Thyroid gland (tissue), 4 donors: ENCODE data around the gene CEP19. TPM values are rescaled to one million over a fixed set of nuclear protein-coding genes. Genes with fewer than 3 reads are reported as not detected.

Experiments
- DNase-seq, 2 donors: peaks; one replicate each; pipeline ENCODE4 v3.0.0-alpha.2; 2019
- H3K27ac ChIP-seq, 3 donors: fragments of 200-600 bp; sonication (generic); 1 replicate in 2 of 3; 2 replicates in 1 of 3; pipeline ENCODE4 v1.5.1; 2016 to 2019; ENCODE audit warnings: mild to moderate bottlenecking in 1 of 3, moderate library complexity in 1 of 3
- H3K27me3 ChIP-seq: fragments of 200-600 bp; sonication (generic); one replicate; pipeline ENCODE4 v1.5.1; 2019
- H3K36me3 ChIP-seq, 2 donors: fragments of 200-600 bp; sonication (generic); one replicate each; pipeline ENCODE4 v1.5.1; 2016 to 2019
- H3K4me1 ChIP-seq, 2 donors: fragments of 200-600 bp; sonication (generic); one replicate each; pipeline ENCODE4 v1.5.1; 2017 to 2019
- H3K4me3 ChIP-seq, 3 donors: fragments of 200-600 bp; sonication (generic); replicated peaks in 1 of 3; 1 replicate in 2 of 3; 2 replicates in 1 of 3; pipeline ENCODE4 v1.5.1; 2016; ENCODE audit warnings: mild to moderate bottlenecking in 1 of 3
- H3K9me3 ChIP-seq: fragments of 200-600 bp; sonication (generic); one replicate; pipeline ENCODE4 v1.5.1; 2017
- POLR2A ChIP-seq, 2 donors: fragments of 450-650 bp; IDR thresholded peaks; one replicate each; pipeline ENCODE4 v1.6.1; 2017; ENCODE audit warnings: antibody characterized with exemption in 2 of 2, mild to moderate bottlenecking in 2 of 2, moderate library complexity in 1 of 2
- WGBS, 2 donors: methylation state at CpG; one replicate each; pipeline ENCODE4 v1.1.5; 2017; 5-methylcytosine and 5-hydroxymethylcytosine counted together
- intact Hi-C: fragments of 100-400 bp; cut with DNase I; formaldehyde crosslinking; loops from one replicate; pipeline ENCODE4 v1.15.1; 2023
- total RNA-seq, 4 donors: library from RNA; depleted of rRNA; stranded (reverse); fragments of >200 nt; gene quantifications; one replicate each; pipeline ENCODE4 v1.2.3, GENCODE V29; 2016
- TF ChIP-seq, protein P1 (sequence below), 6 experiments: fragments of 200-600 bp in 3 of 6; fragments of 450-650 bp in 3 of 6; sonication (generic) in 3 of 6; IDR thresholded peaks; one replicate each; pipeline ENCODE4 v1.5.1; 2016 to 2019; ENCODE audit warnings: antibody characterized with exemption in 6 of 6, mild to moderate bottlenecking in 2 of 6, inconsistent platforms in 1 of 6, moderate library complexity in 1 of 6

CEP19 gene
- total RNA-seq, 4 donors from 2014 or later = 1.2 to 5.2 (median 3.8) TPM

DNA sequence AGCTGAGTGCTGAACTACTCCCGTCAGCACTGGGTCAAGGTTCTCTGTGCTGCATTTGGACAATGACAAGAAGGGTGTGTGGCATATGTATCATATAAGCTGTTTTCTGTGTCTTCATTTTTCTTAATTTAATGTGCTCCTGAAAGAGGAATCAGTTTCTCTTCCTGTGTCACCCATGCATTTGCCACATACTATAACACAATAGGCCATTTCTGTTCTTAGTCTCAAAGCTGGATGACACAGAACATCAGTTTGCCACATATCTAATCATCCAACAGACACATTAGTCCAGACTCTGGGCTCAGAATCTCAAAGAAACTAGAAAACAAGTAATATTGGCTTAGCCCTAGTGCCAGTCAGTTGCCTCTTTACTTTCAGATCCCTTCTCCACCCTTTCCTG lies 34.1 kb downstream of the CEP19 start:
- WGBS, 2 donors = 79 to 80% methylated on average over 1 of the region's 1 CpG
- DNase-seq = no peak
- H3K4me3 ChIP-seq = no peak overlapping the region
- no peaks in the 10 kb centered on the region for H3K4me1 ChIP-seq
- H3K27ac ChIP-seq = no peak overlapping the region
- H3K9me3 ChIP-seq = no peaks in the 10 kb centered on the region
- intact Hi-C loops = no loop called here
- no peaks in the 10 kb centered on the region for H3K36me3 ChIP-seq
- TF ChIP-seq, protein P1, sequence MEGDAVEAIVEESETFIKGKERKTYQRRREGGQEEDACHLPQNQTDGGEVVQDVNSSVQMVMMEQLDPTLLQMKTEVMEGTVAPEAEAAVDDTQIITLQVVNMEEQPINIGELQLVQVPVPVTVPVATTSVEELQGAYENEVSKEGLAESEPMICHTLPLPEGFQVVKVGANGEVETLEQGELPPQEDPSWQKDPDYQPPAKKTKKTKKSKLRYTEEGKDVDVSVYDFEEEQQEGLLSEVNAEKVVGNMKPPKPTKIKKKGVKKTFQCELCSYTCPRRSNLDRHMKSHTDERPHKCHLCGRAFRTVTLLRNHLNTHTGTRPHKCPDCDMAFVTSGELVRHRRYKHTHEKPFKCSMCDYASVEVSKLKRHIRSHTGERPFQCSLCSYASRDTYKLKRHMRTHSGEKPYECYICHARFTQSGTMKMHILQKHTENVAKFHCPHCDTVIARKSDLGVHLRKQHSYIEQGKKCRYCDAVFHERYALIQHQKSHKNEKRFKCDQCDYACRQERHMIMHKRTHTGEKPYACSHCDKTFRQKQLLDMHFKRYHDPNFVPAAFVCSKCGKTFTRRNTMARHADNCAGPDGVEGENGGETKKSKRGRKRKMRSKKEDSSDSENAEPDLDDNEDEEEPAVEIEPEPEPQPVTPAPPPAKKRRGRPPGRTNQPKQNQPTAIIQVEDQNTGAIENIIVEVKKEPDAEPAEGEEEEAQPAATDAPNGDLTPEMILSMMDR (IDR thresholded peaks at IDR 0.05) = no peak
- no peak for TF ChIP-seq POLR2A (IDR thresholded peaks at IDR 0.05)
- no peaks in the 10 kb centered on the region for H3K27me3 ChIP-seq

DNA sequence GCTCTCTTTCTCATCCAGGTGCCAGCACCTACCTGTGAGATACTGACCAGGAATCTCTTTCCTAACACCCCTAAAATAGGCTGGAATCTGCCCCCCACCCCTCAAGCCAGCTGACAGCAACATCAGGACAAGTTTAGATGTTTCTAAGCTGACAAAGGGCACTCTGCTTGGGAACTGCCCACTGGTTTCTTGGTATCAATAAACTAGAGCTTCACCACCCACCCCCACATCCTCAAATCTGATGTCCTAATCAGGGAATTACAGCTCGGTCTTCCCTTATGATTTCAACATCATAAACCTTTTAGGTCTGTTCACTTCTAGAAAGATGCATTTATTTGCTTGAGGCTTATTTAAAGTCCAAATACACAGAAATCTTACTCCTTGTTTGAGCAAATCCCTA lies 34.7 kb downstream of the CEP19 start:
- Histone ChIP-seq H3K9me3 (no peaks in the 10 kb centered on the region), H3K36me3 (no peaks in the 10 kb centered on the region), H3K27ac (no peak overlapping the region), H3K4me1 (no peaks in the 10 kb centered on the region), H3K27me3 (no peaks in the 10 kb centered on the region), H3K4me3 (no peak overlapping the region)
- no peak for DNase-seq
- intact Hi-C loops = no loop called here
- TF ChIP-seq, protein P1 (IDR thresholded peaks at IDR 0.05) = no peak
- TF ChIP-seq POLR2A (IDR thresholded peaks at IDR 0.05) = no peak
- 70 to 71% methylated on average over 1 of the region's 1 CpG for WGBS, 2 donors

GRCh38 chr3:196673632-196674031 lies 38.4 kb downstream of the CEP19 start:
- DNase-seq = no peak
- Histone ChIP-seq H3K36me3 (no peaks in the 10 kb centered on the region), H3K9me3 (no peaks in the 10 kb centered on the region), H3K27me3 (no peaks in the 10 kb centered on the region), H3K27ac (no peak overlapping the region), H3K4me1 (no peaks in the 10 kb centered on the region), H3K4me3 (no peak overlapping the region)
- TF ChIP-seq POLR2A (IDR thresholded peaks at IDR 0.05) = no peak
- TF ChIP-seq, protein P1 (IDR thresholded peaks at IDR 0.05) = no peak
- WGBS, 2 donors = 81 to 86% methylated on average over 3 of the region's 3 CpGs
- intact Hi-C loops = no loop called here

- H3K4me1 ChIP-seq = no peaks in the 10 kb centered on the region
- 38 to 46% methylated on average over 6 of the region's 6 CpGs for WGBS, 2 donors
- H3K4me3 ChIP-seq = no peak overlapping the region
- H3K27ac ChIP-seq = no peak overlapping the region
- H3K9me3 ChIP-seq = no peaks in the 10 kb centered on the region
- H3K36me3 ChIP-seq = no peaks in the 10 kb centered on the region
- intact Hi-C loops = no loop called here
- DNase-seq = no peak
- no peak for TF ChIP-seq POLR2A (IDR thresholded peaks at IDR 0.05)
- TF ChIP-seq, protein P1 (IDR thresholded peaks at IDR 0.05) = no peak
- no peaks in the 10 kb centered on the region for H3K27me3 ChIP-seq
These were observed 41.7 kb downstream of the CEP19 start for GRCh38 chr3:196670339-196670738.

DNA sequence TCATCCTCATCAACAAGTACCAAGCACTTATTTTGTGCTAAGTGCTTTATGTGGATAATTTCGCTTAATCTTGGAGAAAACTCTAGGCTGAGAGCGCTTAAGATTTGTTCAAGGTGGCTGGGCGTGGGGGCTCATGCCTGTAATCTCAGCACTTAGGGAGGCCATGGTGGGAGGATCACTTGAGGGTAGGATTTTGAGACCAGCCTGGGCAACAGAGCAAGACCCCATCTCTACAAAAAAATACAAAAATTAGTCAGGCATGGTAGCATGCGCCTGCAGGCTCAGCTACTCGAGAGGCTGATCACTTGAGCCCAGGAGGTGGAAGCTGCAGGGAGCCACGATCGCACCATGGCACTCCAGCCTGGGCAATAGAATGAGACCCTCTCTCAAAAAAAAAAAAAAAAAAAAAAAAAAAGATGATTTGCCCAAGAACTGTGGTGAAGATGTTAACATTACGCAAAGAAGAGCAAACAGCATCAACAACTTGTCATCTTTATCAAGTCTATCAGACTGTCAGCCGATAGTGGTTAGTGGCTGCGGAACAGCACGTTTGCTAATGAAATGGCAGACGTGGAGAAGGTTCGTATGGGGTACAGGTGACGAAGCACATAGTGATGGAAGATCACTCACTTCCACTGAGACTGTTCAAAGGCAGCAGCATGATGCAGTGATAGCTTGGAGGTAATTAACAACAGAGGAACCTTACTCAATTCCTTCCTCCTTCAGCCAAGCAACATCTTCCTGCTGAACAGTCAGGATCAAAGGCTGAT lies 44.8 kb downstream of the CEP19 start:
- 79 to 82% methylated on average over 14 of the region's 14 CpGs for WGBS, 2 donors
- no peaks in the 10 kb centered on the region for H3K27me3 ChIP-seq
- TF ChIP-seq POLR2A (IDR thresholded peaks at IDR 0.05) = no peak
- TF ChIP-seq, protein P1 (IDR thresholded peaks at IDR 0.05) = no peak
- intact Hi-C loops = no loop called here
- no peaks in the 10 kb centered on the region for H3K4me1 ChIP-seq
- H3K27ac ChIP-seq = no peak overlapping the region
- no peak overlapping the region for H3K4me3 ChIP-seq
- no peak for DNase-seq
- H3K36me3 ChIP-seq = no peaks in the 10 kb centered on the region
- H3K9me3 ChIP-seq = no peaks in the 10 kb centered on the region
